Measurements from ENCODE around the gene ZNF799. TPM values are rescaled to one million over a fixed set of nuclear protein-coding genes. Genes with fewer than 3 reads are reported as not detected.
"Not testable (repeated sequence)": the region's sequence is repeated elsewhere in the genome, so short reads cannot be mapped to it uniquely, and the experiment has no call there.

The ZNF799 gene
- 3.4 TPM for polyA plus RNA-seq (2013, experiment 1 of 2)
- 4.8 TPM for polyA plus RNA-seq (2013, experiment 2 of 2)

GRCh38 chr19:12400633-12401502 is at the start of gene ZNF799:
TSS of gene ZNF799 (minus strand) at chr19:12401271. CDS start at chr19:12401070, 201 bp downstream.
- peak within 1 kb of the TSS; percentile 64 for H3K9ac ChIP-seq (ENCODE audit: low read depth, low read length)
- H3K4me3 ChIP-seq (ENCODE audit: low read length), result peak within 1 kb of the TSS; percentile 81
- no peak within 1 kb of the TSS for H3K27ac ChIP-seq (ENCODE audit: low read depth, low read length)
- H3K36me3 ChIP-seq (ENCODE audit: insufficient read depth, low read length), result no peaks in the 10 kb centered on the region
- peaks cover 6% of the 10 kb centered on the region; the same call in 1 of the 2 replicates for H3K27me3 ChIP-seq (ENCODE audit: insufficient read depth, low read length)
- H3K9me3 ChIP-seq (ENCODE audit: insufficient read depth, low read depth, low read length), result 0 out of 2 replicates have a peak, but pooled peaks cover 4% of the 10 kb centered on the region
- H3K4me1 ChIP-seq (ENCODE audit: insufficient read depth, low read length), result no peaks in the 10 kb centered on the region
- WGBS, result under 1% methylated on average over 71 of the region's 71 CpGs

- Histone ChIP-seq H3K27me3 (ENCODE audit: insufficient read depth, low read length) (no peaks in the 10 kb centered on the region), H3K27ac (ENCODE audit: low read depth, low read length) (no peak overlapping the region), H3K36me3 (ENCODE audit: insufficient read depth, low read length) (no peaks in the 10 kb centered on the region), H3K4me3 (ENCODE audit: low read length) (no peak overlapping the region), H3K9ac (ENCODE audit: low read depth, low read length) (no peak overlapping the region), H3K9me3 (ENCODE audit: insufficient read depth, low read depth, low read length) (peaks cover 48% of the 10 kb centered on the region), H3K4me1 (ENCODE audit: insufficient read depth, low read length) (no peaks in the 10 kb centered on the region)
- 82% methylated on average over 10 of the region's 10 CpGs for WGBS
Observed at GRCh38 chr19:12450844-12451243, 49.8 kb upstream of the ZNF799 start.

- no peaks in the 10 kb centered on the region for H3K4me1 ChIP-seq (ENCODE audit: insufficient read depth, low read length)
- WGBS, result 66% methylated on average over 2 of the region's 2 CpGs
- no peak overlapping the region for H3K27ac ChIP-seq (ENCODE audit: low read depth, low read length)
- H3K4me3 ChIP-seq (ENCODE audit: low read length), result no peak overlapping the region
- H3K36me3 ChIP-seq (ENCODE audit: insufficient read depth, low read length), result no peaks in the 10 kb centered on the region
- H3K9me3 ChIP-seq (ENCODE audit: insufficient read depth, low read depth, low read length), result peaks cover 41% of the 10 kb centered on the region
- no peak overlapping the region for H3K9ac ChIP-seq (ENCODE audit: low read depth, low read length)
- H3K27me3 ChIP-seq (ENCODE audit: insufficient read depth, low read length), result no peaks in the 10 kb centered on the region
Observed at GRCh38 chr19:12448808-12449207, 47.7 kb upstream of the ZNF799 start.

GRCh38 chr19:12440541-12441316 is 39.7 kb upstream of the ZNF799 start, which contains the start of gene ZNF443:
TSS of gene ZNF443 (minus strand) at chr19:12441021. CDS start at chr19:12440914, 107 bp downstream.
- Histone ChIP-seq H3K36me3 (ENCODE audit: insufficient read depth, low read length) (no peaks in the 10 kb centered on the region), H3K9ac (ENCODE audit: low read depth, low read length) (peak within 1 kb of the TSS; percentile 88), H3K27me3 (ENCODE audit: insufficient read depth, low read length) (no peaks in the 10 kb centered on the region), H3K4me3 (ENCODE audit: low read length) (peak within 1 kb of the TSS; percentile 92), H3K27ac (ENCODE audit: low read depth, low read length) (peak within 1 kb of the TSS; percentile 88), H3K9me3 (ENCODE audit: insufficient read depth, low read depth, low read length) (no peaks in the 10 kb centered on the region), H3K4me1 (ENCODE audit: insufficient read depth, low read length) (no peaks in the 10 kb centered on the region)
- under 1% methylated on average over 59 of the region's 59 CpGs for WGBS

GRCh38 chr19:12439686-12440540 is 38.8 kb upstream of the ZNF799 start:
- H3K9ac ChIP-seq (ENCODE audit: low read depth, low read length), result peak overlapping the region; percentile 88
- H3K27ac ChIP-seq (ENCODE audit: low read depth, low read length), result peak overlapping the region; percentile 88
- H3K36me3 ChIP-seq (ENCODE audit: insufficient read depth, low read length); H3K4me1 ChIP-seq (ENCODE audit: insufficient read depth, low read length); H3K9me3 ChIP-seq (ENCODE audit: insufficient read depth, low read depth, low read length); H3K27me3 ChIP-seq (ENCODE audit: insufficient read depth, low read length): not testable (repeated sequence)
- 3% methylated on average over 22 of the region's 28 CpGs for WGBS
- H3K4me3 ChIP-seq (ENCODE audit: low read length), result peak overlapping the region; percentile 92

- Histone ChIP-seq H3K36me3 (ENCODE audit: insufficient read depth, low read length) (peaks cover 50% of the 10 kb centered on the region), H3K9me3 (ENCODE audit: insufficient read depth, low read depth, low read length) (peaks cover 44% of the 10 kb centered on the region)
- H3K27me3 ChIP-seq (ENCODE audit: insufficient read depth, low read length); H3K9ac ChIP-seq (ENCODE audit: low read depth, low read length); H3K4me3 ChIP-seq (ENCODE audit: low read length); H3K27ac ChIP-seq (ENCODE audit: low read depth, low read length); H3K4me1 ChIP-seq (ENCODE audit: insufficient read depth, low read length): not testable (repeated sequence)
- WGBS, result 95% methylated on average over 6 of the region's 6 CpGs
Observed at GRCh38 chr19:12430726-12431299, 29.7 kb upstream of the ZNF799 start.

- Histone ChIP-seq H3K9me3 (ENCODE audit: insufficient read depth, low read depth, low read length) (peaks cover 36% of the 10 kb centered on the region), H3K9ac (ENCODE audit: low read depth, low read length) (no peak overlapping the region), H3K4me1 (ENCODE audit: insufficient read depth, low read length) (no peaks in the 10 kb centered on the region), H3K27ac (ENCODE audit: low read depth, low read length) (no peak overlapping the region), H3K36me3 (ENCODE audit: insufficient read depth, low read length) (peaks cover 29% of the 10 kb centered on the region), H3K27me3 (ENCODE audit: insufficient read depth, low read length) (no peaks in the 10 kb centered on the region), H3K4me3 (ENCODE audit: low read length) (no peak overlapping the region)
- 99% methylated on average over 2 of the region's 4 CpGs for WGBS
Observed at GRCh38 chr19:12425888-12426274, 24.8 kb upstream of the ZNF799 start.

GRCh38 chr19:12425236-12425887 is 24.3 kb upstream of the ZNF799 start:
- Histone ChIP-seq H3K27me3 (ENCODE audit: insufficient read depth, low read length) (no peaks in the 10 kb centered on the region), H3K36me3 (ENCODE audit: insufficient read depth, low read length) (peaks cover 24% of the 10 kb centered on the region), H3K9ac (ENCODE audit: low read depth, low read length) (no peak overlapping the region), H3K27ac (ENCODE audit: low read depth, low read length) (no peak overlapping the region), H3K4me3 (ENCODE audit: low read length) (no peak overlapping the region), H3K9me3 (ENCODE audit: insufficient read depth, low read depth, low read length) (peaks cover 31% of the 10 kb centered on the region), H3K4me1 (ENCODE audit: insufficient read depth, low read length) (no peaks in the 10 kb centered on the region)
- WGBS, result 95% methylated on average over 2 of the region's 2 CpGs

GRCh38 chr19:12417273-12417672 is 16.2 kb upstream of the ZNF799 start:
- not testable (repeated sequence) for H3K4me1 ChIP-seq (ENCODE audit: insufficient read depth, low read length); H3K36me3 ChIP-seq (ENCODE audit: insufficient read depth, low read length); H3K9ac ChIP-seq (ENCODE audit: low read depth, low read length); H3K4me3 ChIP-seq (ENCODE audit: low read length); H3K27me3 ChIP-seq (ENCODE audit: insufficient read depth, low read length); H3K27ac ChIP-seq (ENCODE audit: low read depth, low read length)
- WGBS, result 91% methylated on average over 5 of the region's 5 CpGs
- peaks cover 29% of the 10 kb centered on the region for H3K9me3 ChIP-seq (ENCODE audit: insufficient read depth, low read depth, low read length)

GRCh38 chr19:12411893-12412292 is 10.8 kb upstream of the ZNF799 start:
- no peaks in the 10 kb centered on the region for H3K36me3 ChIP-seq (ENCODE audit: insufficient read depth, low read length)
- no peak overlapping the region for H3K9ac ChIP-seq (ENCODE audit: low read depth, low read length)
- WGBS, result 96% methylated on average over 2 of the region's 2 CpGs
- H3K4me1 ChIP-seq (ENCODE audit: insufficient read depth, low read length), result no peaks in the 10 kb centered on the region
- H3K27ac ChIP-seq (ENCODE audit: low read depth, low read length), result no peak overlapping the region
- H3K9me3 ChIP-seq (ENCODE audit: insufficient read depth, low read depth, low read length), result peaks cover 20% of the 10 kb centered on the region
- H3K4me3 ChIP-seq (ENCODE audit: low read length), result no peak overlapping the region
- H3K27me3 ChIP-seq (ENCODE audit: insufficient read depth, low read length), result no peaks in the 10 kb centered on the region

Measured in HUES64 (cell line).